Neutrophil (primary cell): ENCODE measurements around the gene PACSIN1.

Source experiments
- H3K27ac ChIP-seq: fragments of 200-600 bp; sonication (generic); 2 replicates; pipeline ENCODE4 v1.5.1; 2016; ENCODE audit warnings: mild to moderate bottlenecking, moderate library complexity
- H3K27me3 ChIP-seq: fragments of 200-600 bp; sonication (generic); 2 replicates; pipeline ENCODE4 v1.6.0; 2016; ENCODE audit warnings: mild to moderate bottlenecking
- H3K36me3 ChIP-seq: fragments of 200-600 bp; sonication (generic); 2 replicates; pipeline ENCODE4 v1.5.1; 2017
- H3K4me1 ChIP-seq, 2 experiments: fragments of 200-600 bp in 1 of 2; sonication (generic) in 1 of 2; 1 replicate in 1 of 2; 2 replicates in 1 of 2; pipeline versions ENCODE4 v1.5.1 to v1.6.1; 2013 to 2016; ENCODE audit warnings: low read depth in 1 of 2, low read length in 1 of 2, mild to moderate bottlenecking in 1 of 2, moderate library complexity in 1 of 2; ENCODE audit not compliant: control insufficient read depth in 1 of 2, insufficient read depth in 1 of 2
- H3K4me3 ChIP-seq, 2 experiments: fragments of 200-600 bp in 1 of 2; sonication (generic) in 1 of 2; 1 replicate in 1 of 2; 2 replicates in 1 of 2; pipeline ENCODE4 v1.5.1; 2013 to 2016; ENCODE audit warnings: low read depth in 1 of 2, low read length in 1 of 2, mild to moderate bottlenecking in 1 of 2, moderate library complexity in 1 of 2
- H3K9me3 ChIP-seq: fragments of 200-600 bp; sonication (generic); 2 replicates; pipeline ENCODE4 v1.5.1; 2016
- CTCF ChIP-seq: fragments of 200-600 bp; sonication (generic); IDR thresholded peaks from 2 replicates; pipeline ENCODE4 v1.5.1; 2016; ENCODE audit warnings: antibody characterized with exemption

The PACSIN1 gene

GRCh38 chr6:34525431-34526175 is 59.7 kb downstream of the PACSIN1 start:
- peaks cover 18% of the 10 kb centered on the region for H3K27me3 ChIP-seq

GRCh38 chr6:34526241-34526972 is 60.5 kb downstream of the PACSIN1 start:
- no peak overlapping the region for H3K27ac ChIP-seq
- H3K27me3 ChIP-seq: peaks cover 18% of the 10 kb centered on the region
- H3K4me1 ChIP-seq: peaks cover 4 to 8% of the 10 kb centered on the region in 2 experiments
- no peaks in the 10 kb centered on the region for H3K9me3 ChIP-seq
- TF ChIP-seq CTCF: no peak
- peak overlapping the region; percentile 27 to 37 for H3K4me3 ChIP-seq
- no peaks in the 10 kb centered on the region for H3K36me3 ChIP-seq

More at GRCh38 chr6:34525431-34526175, 59.7 kb downstream of the PACSIN1 start:
- TF ChIP-seq CTCF: no peak
- Histone ChIP-seq H3K4me1 (peaks cover 4 to 8% of the 10 kb centered on the region in 2 experiments), H3K36me3 (no peaks in the 10 kb centered on the region), H3K9me3 (no peaks in the 10 kb centered on the region), H3K27ac (no peak overlapping the region), H3K4me3 (no peak overlapping the region)

GRCh38 chr6:34526992-34527728 is 61.3 kb downstream of the PACSIN1 start:
- H3K9me3 ChIP-seq: no peaks in the 10 kb centered on the region
- peak; percentile 88 for TF ChIP-seq CTCF
- peaks cover 18% of the 10 kb centered on the region for H3K27me3 ChIP-seq
- H3K4me1 ChIP-seq: peaks cover 4 to 6% of the 10 kb centered on the region in 2 experiments
- no peak overlapping the region for H3K27ac ChIP-seq
- H3K36me3 ChIP-seq: no peaks in the 10 kb centered on the region
- H3K4me3 ChIP-seq: peak overlapping the region; percentile 27 to 37

GRCh38 chr6:34527751-34528670 is 62.1 kb downstream of the PACSIN1 start:
- Histone ChIP-seq H3K9me3 (no peaks in the 10 kb centered on the region), H3K4me1 (peaks cover 4% of the 10 kb centered on the region in 2 experiments), H3K27me3 (peaks cover 18% of the 10 kb centered on the region), H3K4me3 (no peak overlapping the region), H3K27ac (no peak overlapping the region), H3K36me3 (no peaks in the 10 kb centered on the region)
- no peak for TF ChIP-seq CTCF
